CD14-positive monocyte (primary cell): ENCODE data around the gene EDN2. TPM values are rescaled to one million over a fixed set of nuclear protein-coding genes. Genes with fewer than 3 reads are reported as not detected.
A peak's percentile ranks its signal among the peaks of the same experiment; 100 is the strongest.

ENCODE experiments used
- DNase-seq, 3 donors: peaks; one replicate each; pipeline ENCODE4 v3.0.0-alpha.2; 2011 to 2022
- H2AFZ ChIP-seq: 2 replicates; pipeline ENCODE4 v1.6.0; 2012; ENCODE audit warnings: mild to moderate bottlenecking, low read depth, low read length, inconsistent platforms; ENCODE audit not compliant: insufficient read depth, poor library complexity, severe bottlenecking
- H3K27ac ChIP-seq, 2 donors: 1 replicate in 1 of 2; 2 replicates in 1 of 2; pipeline ENCODE4 v1.5.1; 2012 to 2013; ENCODE audit warnings: low read length in 2 of 2, control low read depth in 1 of 2, inconsistent platforms in 1 of 2, low read depth in 1 of 2, mild to moderate bottlenecking in 1 of 2
- H3K27me3 ChIP-seq, 2 donors: one replicate each; pipeline versions ENCODE4 v1.6.0 to v1.6.1; 2011 to 2013; ENCODE audit warnings: low read length in 2 of 2; ENCODE audit not compliant: control insufficient read depth in 2 of 2, insufficient read depth in 2 of 2
- H3K36me3 ChIP-seq, 2 donors: replicated peaks in 1 of 2; 1 replicate in 1 of 2; 2 replicates in 1 of 2; pipeline versions ENCODE4 v1.5.1 to v1.6.1; 2012 to 2013; ENCODE audit warnings: low read length in 2 of 2, control low read depth in 1 of 2, inconsistent platforms in 1 of 2, mild to moderate bottlenecking in 1 of 2; ENCODE audit not compliant: insufficient read depth in 2 of 2, control insufficient read depth in 1 of 2
- H3K4me1 ChIP-seq, 2 donors: 1 replicate in 1 of 2; 2 replicates in 1 of 2; pipeline versions ENCODE4 v1.5.1 to v1.6.1; 2012 to 2013; ENCODE audit warnings: low read length in 2 of 2, control low read depth in 1 of 2, inconsistent platforms in 1 of 2, mild to moderate bottlenecking in 1 of 2, moderate library complexity in 1 of 2; ENCODE audit not compliant: insufficient read depth in 2 of 2, control insufficient read depth in 1 of 2
- H3K4me2 ChIP-seq: replicated peaks from 2 replicates; pipeline ENCODE3; 2012; ENCODE audit warnings: low read length, moderate library complexity, mild to moderate bottlenecking; ENCODE audit not compliant: poor library complexity, severe bottlenecking; ENCODE audit errors: extremely low read depth
- H3K4me3 ChIP-seq, 3 experiments: fragments of 200-600 bp in 1 of 3; sonication (generic) in 1 of 3; replicated peaks in 1 of 3; 1 replicate in 2 of 3; 2 replicates in 1 of 3; pipeline ENCODE4 v1.5.1; 2011 to 2013; ENCODE audit warnings: low read length in 3 of 3, mild to moderate bottlenecking in 3 of 3, control low read depth in 2 of 3, low read depth in 2 of 3, inconsistent platforms in 1 of 3, moderate library complexity in 1 of 3
- H3K79me2 ChIP-seq: 2 replicates; pipeline ENCODE4 v1.6.0; 2012; ENCODE audit warnings: mild to moderate bottlenecking, control low read depth, inconsistent platforms, low read length, moderate library complexity; ENCODE audit not compliant: insufficient read depth
- H3K9ac ChIP-seq: 2 replicates; pipeline ENCODE4 v1.6.0; 2017; ENCODE audit warnings: low read length, mild to moderate bottlenecking; ENCODE audit not compliant: insufficient read depth, poor library complexity, severe bottlenecking
- H3K9me3 ChIP-seq, 2 donors: replicated peaks in 1 of 2; 1 replicate in 1 of 2; 2 replicates in 1 of 2; pipeline versions ENCODE4 v1.5.1 to v1.6.1; 2012 to 2013; ENCODE audit warnings: low read length in 2 of 2, control low read depth in 1 of 2; ENCODE audit not compliant: control insufficient read depth in 1 of 2, insufficient read depth in 1 of 2
- H4K20me1 ChIP-seq: 2 replicates; pipeline ENCODE4 v1.6.0; 2012; ENCODE audit warnings: mild to moderate bottlenecking, low read length, control low read depth, moderate library complexity; ENCODE audit not compliant: insufficient read depth
- H3K27ac Mint-ChIP-seq, 7 donors: one replicate each; pipeline ENCODE4 v1.8.0; 2020; ENCODE audit warnings: mild to moderate bottlenecking in 7 of 7, mixed read lengths in 7 of 7, moderate library complexity in 6 of 7, inconsistent platforms in 2 of 7
- H3K27me3 Mint-ChIP-seq, 3 donors: one replicate each; pipeline ENCODE4 v1.8.0; 2021 to 2022; ENCODE audit warnings: low read depth in 3 of 3, mild to moderate bottlenecking in 3 of 3, mixed read lengths in 3 of 3, moderate library complexity in 3 of 3, inconsistent platforms in 1 of 3
- H3K36me3 Mint-ChIP-seq, 2 donors: one replicate each; pipeline ENCODE4 v1.8.0; 2020; ENCODE audit warnings: mixed read lengths in 2 of 2, inconsistent platforms in 1 of 2, mild to moderate bottlenecking in 1 of 2
- H3K4me1 Mint-ChIP-seq: one replicate; pipeline ENCODE4 v1.8.0; 2020; ENCODE audit warnings: mild to moderate bottlenecking, mixed read lengths
- H3K4me3 Mint-ChIP-seq, 2 donors: one replicate each; pipeline ENCODE4 v1.8.0; 2020; ENCODE audit warnings: mild to moderate bottlenecking in 2 of 2, mixed read lengths in 2 of 2, moderate library complexity in 1 of 2
- H3K9me3 Mint-ChIP-seq, 7 donors: one replicate each; pipeline ENCODE4 v1.8.0; 2020 to 2022; ENCODE audit warnings: mixed read lengths in 7 of 7, mild to moderate bottlenecking in 6 of 7, moderate library complexity in 6 of 7, inconsistent platforms in 2 of 7
- CTCF ChIP-seq: fragments of 200-600 bp; IDR thresholded peaks from one replicate; pipeline ENCODE4 v1.8.0; 2022; ENCODE audit warnings: antibody characterized with exemption, mild to moderate bottlenecking
- WGBS: methylation state at CpG from one replicate; pipeline ENCODE4 v1.1.5; 2013; ENCODE audit warnings: missing lambda C conversion rate; ENCODE audit not compliant: insufficient coverage; 5-methylcytosine and 5-hydroxymethylcytosine counted together
- intact Hi-C, 2 donors: fragments of 100-400 bp; cut with micrococcal nuclease; formaldehyde crosslinking; loops; one replicate each; pipeline versions ENCODE4 v1.15.0 to v1.15.1; 2023
- polyA plus RNA-seq, 3 donors: library from polyadenylated mRNA; depleted of rRNA in 1 of 3; unstranded in 2 of 3; stranded (reverse) in 1 of 3; fragments of 300-500 nt in 2 of 3; fragments of >200 nt in 1 of 3; fragmentation: Illumina TruSeq in 2 of 3; gene quantifications; 1 replicate in 2 of 3; 2 replicates in 1 of 3; pipeline ENCODE4 v1.2.3, GENCODE V29; 2012 to 2021

EDN2 gene
- polyA plus RNA-seq, 3 donors: not detected

- Histone ChIP-seq H3K9ac (no peak overlapping the region), H3K9me3 (no peaks in the 10 kb centered on the region), H3K4me2 (no peak overlapping the region), H4K20me1 (no peaks in the 10 kb centered on the region), H3K79me2 (no peaks in the 10 kb centered on the region), H3K27me3 (no peaks in the 10 kb centered on the region), H3K4me1 (no peaks in the 10 kb centered on the region), H3K27ac (no peak overlapping the region), H2AFZ (no peak overlapping the region), H3K36me3 (no peaks in the 10 kb centered on the region), H3K4me3 (no peak overlapping the region)
- Mint-ChIP-seq H3K27ac (peak overlapping the region in 2 of 7 donors; percentile 40 to 67), H3K4me3 (no peak overlapping the region), H3K36me3 (no peaks in the 10 kb centered on the region), H3K27me3 (peaks cover 0 to 2% (median 0%) of the 10 kb centered on the region in 3 donors), H3K4me1 (no peaks in the 10 kb centered on the region), H3K9me3 (no peaks in the 10 kb centered on the region)
- TF ChIP-seq CTCF: no peak
- DNase-seq: no peak
- intact Hi-C loops: no loop called here
- 81% methylated on average over 13 of the region's 15 CpGs for WGBS
These were observed 19.9 kb upstream of the EDN2 start for GRCh38 chr1:41504114-41505035.

- H4K20me1 ChIP-seq: no peaks in the 10 kb centered on the region
- H3K9me3 ChIP-seq: no peaks in the 10 kb centered on the region
- H3K9ac ChIP-seq: no peak overlapping the region
- no peaks in the 10 kb centered on the region for H3K36me3 ChIP-seq
- TF ChIP-seq CTCF: no peak
- Mint-ChIP-seq H3K4me3 (no peak overlapping the region), H3K27me3 (peaks cover 0 to 2% (median 0%) of the 10 kb centered on the region in 3 donors), H3K4me1 (no peaks in the 10 kb centered on the region), H3K27ac (peak overlapping the region in 2 of 7 donors; percentile 16 to 26), H3K9me3 (no peaks in the 10 kb centered on the region), H3K36me3 (no peaks in the 10 kb centered on the region)
- no peak overlapping the region for H2AFZ ChIP-seq
- H3K4me3 ChIP-seq: no peak overlapping the region
- no peaks in the 10 kb centered on the region for H3K79me2 ChIP-seq
- 93% methylated on average over 8 of the region's 11 CpGs for WGBS
- no peaks in the 10 kb centered on the region for H3K4me1 ChIP-seq
- DNase-seq: no peak
- intact Hi-C loops: no loop called here
- H3K27ac ChIP-seq: no peak overlapping the region
- H3K27me3 ChIP-seq: no peaks in the 10 kb centered on the region
- H3K4me2 ChIP-seq: no peak overlapping the region
These were observed 19.1 kb upstream of the EDN2 start for GRCh38 chr1:41503538-41504113.
